Hematopoietic multipotent progenitor cell treated with erythropoietin and hydrocortisone succinate and interleukin-3 and kit ligand, for 8 days (in vitro differentiated cells): ENCODE data around the gene TPK1.

Experiments used
- DNase-seq: peaks from one replicate; pipeline ENCODE4 v3.0.0-alpha.2; 2015

TPK1 gene

DNA sequence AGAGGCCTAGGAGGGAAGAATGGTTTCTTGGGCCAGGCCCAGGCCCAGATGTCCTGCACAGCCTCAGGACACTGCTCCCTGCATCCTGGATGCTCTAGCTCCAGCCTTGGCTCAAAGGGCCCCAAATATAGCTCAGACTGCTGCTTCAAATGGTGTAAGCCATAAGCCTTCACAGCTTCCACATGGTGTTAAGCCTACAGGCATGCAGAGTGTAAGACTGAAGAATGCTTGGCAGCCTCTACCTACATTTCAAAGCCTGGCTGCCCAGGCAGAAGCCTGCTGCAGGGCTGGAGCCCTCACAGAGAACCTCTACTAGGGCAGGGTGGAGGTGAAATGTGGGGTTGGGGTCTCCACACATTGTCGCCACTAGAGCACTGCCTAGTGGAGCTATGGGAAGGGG lies 118.1 kb downstream of the TPK1 start:
- no peak for DNase-seq

- DNase-seq, result no peak
These were observed 122.0 kb downstream of the TPK1 start for GRCh38 chr7:144713850-144714249.

DNA sequence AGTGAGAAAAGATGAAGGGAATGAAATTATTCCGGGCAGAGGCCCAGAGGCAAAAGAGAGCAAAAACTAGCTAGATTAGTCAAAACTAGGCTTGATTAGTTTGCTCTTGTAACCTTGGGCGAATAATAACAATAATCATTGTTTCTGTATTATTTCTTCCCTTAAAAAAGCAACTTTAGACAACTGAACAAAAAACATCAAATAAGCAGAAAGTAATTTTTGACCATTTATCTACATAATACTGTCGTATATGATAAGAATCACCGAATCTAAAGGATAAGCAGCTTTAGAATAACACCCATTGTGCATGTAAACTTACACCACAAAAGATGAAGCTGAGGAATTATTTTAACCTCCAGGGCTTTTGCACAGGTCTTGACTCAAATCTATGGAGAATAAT lies 125.1 kb downstream of the TPK1 start:
- DNase-seq, result no peak

- DNase-seq, result no peak
These were observed 126.8 kb downstream of the TPK1 start for GRCh38 chr7:144709066-144709465.

DNA sequence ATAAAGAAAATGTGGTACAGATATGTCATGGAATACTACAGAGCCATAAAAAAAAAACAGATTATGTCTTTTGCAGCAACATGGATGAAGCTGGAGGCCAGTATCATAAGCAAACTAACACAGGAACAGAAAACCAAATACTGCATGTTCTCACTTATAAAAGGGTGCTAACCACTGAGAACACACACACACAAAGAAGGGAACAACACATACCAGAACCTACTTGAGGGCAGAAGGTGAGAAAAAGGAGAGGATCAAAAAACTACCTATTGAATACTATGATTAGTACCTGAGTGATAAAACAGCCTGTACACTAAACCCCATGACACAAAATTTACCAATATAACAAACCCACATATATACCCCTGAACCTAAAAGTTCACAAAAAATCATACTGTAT lies 144.6 kb downstream of the TPK1 start:
- no peak for DNase-seq

- no peak for DNase-seq
These were observed 153.1 kb downstream of the TPK1 start for GRCh38 chr7:144682581-144683280.

- no peak for DNase-seq
These were observed 159.4 kb downstream of the TPK1 start for GRCh38 chr7:144676492-144676891.

GRCh38 chr7:144674550-144674949 lies 161.3 kb downstream of the TPK1 start:
- DNase-seq, result no peak

DNA sequence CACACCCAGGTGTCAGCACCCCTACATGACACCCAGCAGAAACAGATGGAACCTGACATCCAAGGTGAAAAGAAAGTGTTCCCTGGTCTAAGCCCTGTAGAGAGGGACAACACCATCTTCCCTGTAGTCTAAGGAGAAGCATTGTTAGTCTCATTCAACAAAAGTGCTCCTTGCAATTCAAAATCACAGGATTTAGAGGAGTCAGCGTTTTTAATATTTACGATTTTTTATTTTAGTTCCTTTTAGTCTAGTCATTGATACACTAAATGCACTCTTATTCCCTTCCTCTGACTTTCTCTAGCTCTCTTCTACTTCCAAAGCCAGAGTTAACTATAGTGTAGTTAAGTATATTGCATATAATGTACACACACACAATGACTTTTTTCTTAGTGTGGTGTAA lies 163.0 kb downstream of the TPK1 start:
- DNase-seq, result no peak

- no peak for DNase-seq
These were observed 164.4 kb downstream of the TPK1 start for GRCh38 chr7:144671429-144671828.

- DNase-seq, result peak; percentile 1
These were observed 165.6 kb downstream of the TPK1 start for GRCh38 chr7:144670218-144670617.

DNA sequence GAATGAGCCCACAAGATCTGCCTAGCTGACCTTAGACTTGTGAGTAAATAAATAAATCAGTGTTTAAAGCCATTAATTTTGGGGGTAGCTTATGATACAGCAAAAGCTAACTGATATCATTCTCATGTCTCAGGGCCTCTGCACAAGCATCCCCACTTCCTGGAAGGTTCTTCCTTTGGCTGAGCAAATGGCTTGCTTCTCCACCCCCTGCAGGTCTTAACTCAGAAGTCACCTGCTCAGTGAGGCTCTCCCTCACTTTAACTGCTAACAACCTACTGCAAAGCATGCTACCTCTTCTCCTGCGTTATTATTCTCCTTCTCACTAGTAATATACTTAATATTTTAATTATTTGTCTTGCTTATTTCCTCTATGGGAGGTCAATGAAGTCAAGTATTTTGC lies 167.3 kb downstream of the TPK1 start:
- no peak for DNase-seq

GRCh38 chr7:144665689-144666381 lies 170.0 kb downstream of the TPK1 start:
- no peak for DNase-seq

- no peak for DNase-seq
These were observed 176.6 kb downstream of the TPK1 start for GRCh38 chr7:144659211-144659610.

- DNase-seq, result no peak
These were observed 178.8 kb downstream of the TPK1 start for GRCh38 chr7:144656965-144657517.

DNA sequence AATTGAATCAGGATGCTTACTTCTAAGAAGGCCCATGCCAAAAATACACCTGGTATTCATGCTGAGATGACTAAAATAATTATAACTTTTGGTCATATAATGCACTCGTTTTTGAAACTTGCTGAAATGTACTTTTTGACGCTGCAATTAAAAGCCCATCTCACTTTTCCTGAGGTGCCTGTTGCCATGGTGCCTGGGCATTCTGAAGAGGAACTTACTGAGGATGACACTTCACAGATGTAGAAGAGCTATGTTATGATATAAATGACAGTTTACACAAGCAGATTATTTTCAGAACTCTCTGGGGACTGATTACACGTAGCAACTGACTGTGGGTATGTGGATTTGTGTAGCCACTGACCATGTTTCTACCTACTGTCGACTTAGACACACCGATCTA lies 182.4 kb downstream of the TPK1 start:
- DNase-seq, result no peak

DNA sequence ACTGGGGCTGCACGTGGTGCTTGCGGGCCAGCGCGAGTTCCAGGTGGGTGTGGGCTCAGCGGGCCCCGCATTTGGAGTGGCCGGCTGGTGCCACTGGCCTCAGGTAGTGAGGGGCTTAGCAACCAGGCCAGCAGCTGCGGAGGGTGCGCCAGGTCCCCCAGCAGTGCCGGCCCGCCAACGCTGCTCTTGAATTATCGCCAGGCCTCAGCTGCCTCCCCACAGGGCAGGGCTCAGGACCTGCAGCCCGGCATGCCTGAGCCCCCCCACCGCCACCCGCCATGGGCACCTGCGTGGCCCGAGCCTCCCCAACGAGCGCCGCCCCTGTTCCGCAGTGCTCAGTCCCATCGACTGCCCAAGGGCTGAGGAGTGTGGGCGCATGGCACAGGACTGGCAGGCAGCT lies 185.4 kb downstream of the TPK1 start:
- DNase-seq, result no peak

DNA sequence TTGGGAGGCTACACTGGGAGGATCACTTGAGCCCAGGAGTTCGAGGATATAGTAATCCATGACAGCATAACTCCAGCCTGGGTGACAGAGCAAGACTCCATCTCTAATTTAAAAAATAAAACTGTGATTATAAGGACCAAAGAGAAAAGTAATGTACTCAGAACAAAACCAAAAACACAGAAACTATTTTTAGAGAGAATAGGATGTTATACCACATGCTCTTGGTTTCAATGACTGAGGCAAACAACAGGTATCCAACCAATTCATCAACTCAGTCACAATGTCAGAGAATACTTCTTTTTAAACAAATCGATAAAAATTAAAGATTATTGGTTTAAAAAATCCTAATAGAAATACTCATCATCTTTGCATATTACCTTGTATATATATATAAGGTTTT lies 186.7 kb downstream of the TPK1 start:
- DNase-seq, result no peak

DNA sequence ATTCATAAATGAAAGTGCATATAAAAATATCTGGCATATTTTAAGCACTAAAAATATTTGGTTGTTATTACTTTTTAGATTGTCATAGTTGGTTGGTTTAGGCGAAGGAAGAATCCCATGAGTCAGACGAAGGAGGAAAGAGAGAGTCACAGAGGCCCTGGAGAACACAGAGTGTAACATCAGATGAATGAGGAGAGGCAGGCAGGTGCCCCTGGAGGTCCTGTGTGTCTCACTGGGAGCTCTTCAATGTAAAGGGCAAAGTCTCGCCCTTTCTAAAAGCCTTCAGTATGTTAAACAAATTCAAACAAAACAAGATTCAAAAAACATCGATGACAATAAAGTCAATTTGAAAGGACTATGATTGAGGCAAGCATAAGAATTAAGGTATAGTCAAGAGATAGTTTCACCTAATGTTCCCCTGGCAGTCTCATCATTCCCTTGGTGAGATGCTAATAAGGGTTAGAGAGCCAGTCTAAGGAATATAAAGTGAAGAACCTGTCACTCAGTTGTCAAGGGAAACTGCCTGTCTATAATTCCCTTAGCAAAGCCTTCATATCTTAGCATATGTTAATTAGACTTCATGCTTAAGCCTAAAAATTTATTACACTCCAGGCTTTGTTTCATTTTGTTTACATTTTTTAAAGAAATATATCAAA lies 194.3 kb downstream of the TPK1 start:
- DNase-seq, result no peak

- no peak for DNase-seq
These were observed 203.1 kb downstream of the TPK1 start for GRCh38 chr7:144632724-144633123.

DNA sequence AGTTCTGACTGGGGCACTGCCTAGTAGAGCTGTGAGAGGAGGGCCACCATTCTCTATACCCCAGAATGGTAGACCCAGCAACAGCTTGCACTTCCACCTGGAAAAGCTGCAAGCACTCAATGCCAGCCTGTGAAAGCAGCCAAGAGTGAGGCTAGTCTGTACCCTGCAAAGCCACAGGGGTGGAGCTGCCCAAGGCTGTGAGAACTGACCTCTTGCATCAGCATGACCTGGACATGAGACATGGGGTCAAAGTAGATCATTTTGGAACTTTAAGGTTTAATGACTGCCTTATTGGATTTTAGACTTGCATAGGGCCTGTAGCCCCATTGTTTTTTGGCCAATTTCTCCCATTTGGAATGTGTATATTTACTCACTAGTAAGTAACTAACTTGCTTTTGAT lies 206.3 kb downstream of the TPK1 start:
- no peak for DNase-seq

GRCh38 chr7:144629011-144629410 lies 206.8 kb downstream of the TPK1 start:
- DNase-seq, result no peak

DNA sequence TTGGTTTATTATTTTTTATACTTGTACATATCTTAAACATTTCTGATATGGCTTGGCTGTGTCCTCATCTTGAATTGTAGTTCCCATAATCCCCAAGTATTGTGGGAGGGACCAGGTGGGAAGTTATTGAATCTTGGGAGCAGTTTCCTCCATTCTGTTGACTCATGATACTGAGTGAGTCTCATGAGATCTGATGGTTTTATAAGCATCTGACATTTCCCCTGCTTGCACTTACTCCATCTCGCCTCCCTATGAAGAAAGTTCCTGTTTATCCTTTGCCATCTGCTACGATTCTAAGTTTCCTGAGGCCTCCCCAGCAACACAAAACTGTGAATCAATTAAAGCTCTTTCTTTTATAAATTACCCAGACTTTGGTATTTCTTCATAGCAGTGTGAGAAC lies 207.7 kb downstream of the TPK1 start:
- DNase-seq, result no peak

GRCh38 chr7:144622745-144623144 lies 213.1 kb downstream of the TPK1 start:
- DNase-seq, result no peak
